HG03520 (cell line): ENCODE measurements around the gene ACTN3.
A peak's percentile ranks its signal among the peaks of the same experiment; 100 is the strongest.
"Not testable (repeated sequence)": the region's sequence is repeated elsewhere in the genome, so short reads cannot be mapped to it uniquely, and the experiment has no call there.

Experiments used
- ATAC-seq: cut with Tn5 transposase; IDR thresholded peaks from one replicate; pipeline ENCODE4 v1.9.1; 2021; ENCODE audit warnings: mild to moderate bottlenecking, moderate library complexity; ENCODE audit not compliant: unreplicated experiment

ACTN3 gene

DNA sequence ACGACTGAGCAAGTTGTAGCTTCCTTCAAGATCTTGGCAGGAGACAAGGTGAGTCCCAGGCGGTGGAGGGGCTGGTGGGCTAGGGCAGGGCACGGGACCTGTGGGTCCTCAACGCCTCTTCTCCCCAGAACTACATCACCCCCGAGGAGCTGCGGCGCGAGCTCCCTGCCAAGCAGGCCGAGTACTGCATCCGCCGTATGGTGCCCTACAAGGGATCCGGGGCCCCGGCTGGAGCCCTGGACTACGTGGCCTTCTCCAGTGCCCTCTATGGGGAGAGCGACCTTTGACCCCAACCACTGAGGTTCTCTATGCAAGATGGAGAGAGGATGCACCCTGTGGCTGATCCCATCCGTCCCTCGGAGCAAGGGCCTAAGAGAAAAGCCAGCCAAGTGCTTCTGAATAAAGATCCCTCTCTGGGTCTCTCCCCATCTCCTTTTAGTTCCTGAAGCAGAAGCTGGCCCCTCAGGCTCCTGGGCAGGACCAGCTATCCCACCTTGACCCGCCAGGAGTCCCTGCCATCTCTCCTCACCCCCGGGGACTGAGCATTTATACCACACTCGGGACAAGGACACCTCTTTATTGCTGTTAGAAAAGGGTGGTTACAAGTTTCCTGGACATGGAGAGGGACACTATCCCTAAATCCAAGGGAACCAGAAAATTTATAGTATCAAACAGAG lies 16.3 kb downstream of the ACTN3 start:
- ATAC-seq = no peak

DNA sequence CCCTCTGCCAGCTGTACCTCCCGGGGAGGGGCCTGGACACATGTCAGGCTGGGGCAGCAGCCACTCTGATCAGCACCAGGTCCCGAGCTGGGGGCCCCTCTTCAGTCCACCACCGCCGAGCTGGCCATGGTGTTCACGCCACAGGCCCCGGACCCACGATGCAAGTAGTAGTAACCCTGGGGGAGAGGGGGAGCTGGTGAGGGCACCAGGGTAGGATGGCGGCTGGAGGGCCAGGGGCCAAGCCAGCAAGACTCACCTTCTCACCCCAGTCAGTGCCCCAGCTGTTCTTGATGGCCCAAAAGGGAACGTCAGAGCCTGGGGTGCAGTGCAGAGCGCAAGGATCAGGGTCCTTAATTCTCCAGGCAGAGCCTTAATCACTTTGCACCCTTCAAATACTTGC lies 17.1 kb downstream of the ACTN3 start:
- no peak for ATAC-seq

DNA sequence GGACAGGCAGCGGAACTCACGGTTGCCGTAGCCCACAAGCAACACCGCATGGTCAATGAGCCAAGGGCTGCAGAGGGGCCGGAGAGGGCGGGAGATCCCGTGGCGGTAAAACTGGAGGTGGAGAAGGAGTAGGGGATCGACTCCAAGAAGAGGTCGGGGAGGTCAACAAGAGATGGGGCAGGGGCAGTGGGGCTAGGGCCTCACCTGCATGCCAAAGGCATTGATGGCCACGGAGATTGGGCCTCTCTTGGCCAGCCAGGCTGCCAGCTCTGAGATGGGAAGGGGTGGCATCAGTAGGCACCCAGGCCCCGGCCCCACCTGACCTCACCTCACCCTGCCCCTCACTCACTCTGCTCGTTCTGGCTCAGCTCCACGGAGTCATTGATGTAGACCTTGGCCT lies 17.8 kb downstream of the ACTN3 start:
- ATAC-seq = no peak

DNA sequence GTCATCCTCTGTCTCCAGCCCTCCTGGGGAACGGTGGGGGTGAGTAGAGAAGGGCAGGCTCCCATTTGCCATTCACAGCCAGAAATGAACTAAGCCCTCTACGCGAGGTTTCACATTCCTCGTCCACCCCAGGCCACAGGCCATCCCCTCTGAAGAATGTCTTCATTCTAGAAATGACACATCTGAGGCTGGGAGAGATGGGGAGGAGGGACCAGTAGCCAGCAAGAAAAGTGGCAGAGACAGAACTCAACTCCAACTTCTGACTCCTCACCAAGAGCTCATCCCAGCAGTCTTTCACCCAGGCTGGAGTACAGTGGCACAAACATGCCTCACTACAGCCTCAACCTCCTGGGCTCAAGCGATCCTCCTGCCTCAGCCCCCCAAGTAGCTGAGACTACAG lies 18.3 kb downstream of the ACTN3 start:
- ATAC-seq = no peak

DNA sequence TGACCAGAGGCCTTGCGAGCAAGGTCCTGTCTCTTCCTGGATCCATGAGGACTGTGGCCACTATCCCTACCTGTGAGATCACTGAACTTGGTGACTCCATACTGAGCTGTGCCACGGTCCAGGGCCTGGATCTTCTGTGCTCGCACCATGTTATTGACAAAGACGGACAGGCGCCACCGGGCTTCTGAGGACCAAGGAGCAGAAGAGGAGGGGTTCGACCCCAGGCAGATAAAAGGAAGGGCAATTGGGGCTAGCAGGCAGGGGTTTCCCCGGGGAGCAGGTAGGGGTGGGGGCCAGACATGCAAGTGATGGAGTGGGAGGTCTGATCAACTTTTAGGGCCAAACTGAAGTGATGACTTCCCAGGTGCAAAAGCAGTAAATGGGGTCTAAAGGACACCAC lies 19.5 kb downstream of the ACTN3 start:
- no peak for ATAC-seq

DNA sequence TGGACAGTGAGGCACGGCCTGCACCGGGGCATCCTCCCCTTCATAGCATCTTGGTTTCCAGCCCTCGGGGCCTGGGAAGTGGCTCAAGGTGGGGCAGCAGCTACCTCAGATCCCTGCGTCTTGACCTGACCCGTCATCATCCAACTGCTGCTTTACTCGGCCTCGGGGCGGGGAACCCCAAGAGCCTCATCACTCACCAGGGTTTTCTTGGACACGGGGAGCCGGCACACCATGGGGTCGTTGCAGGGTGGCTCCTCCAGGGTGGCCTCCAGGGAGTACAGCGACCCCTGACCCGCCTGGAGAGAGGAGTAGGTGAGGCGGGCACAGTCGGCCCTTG lies 21.1 kb downstream of the ACTN3 start:
- no peak for ATAC-seq

DNA sequence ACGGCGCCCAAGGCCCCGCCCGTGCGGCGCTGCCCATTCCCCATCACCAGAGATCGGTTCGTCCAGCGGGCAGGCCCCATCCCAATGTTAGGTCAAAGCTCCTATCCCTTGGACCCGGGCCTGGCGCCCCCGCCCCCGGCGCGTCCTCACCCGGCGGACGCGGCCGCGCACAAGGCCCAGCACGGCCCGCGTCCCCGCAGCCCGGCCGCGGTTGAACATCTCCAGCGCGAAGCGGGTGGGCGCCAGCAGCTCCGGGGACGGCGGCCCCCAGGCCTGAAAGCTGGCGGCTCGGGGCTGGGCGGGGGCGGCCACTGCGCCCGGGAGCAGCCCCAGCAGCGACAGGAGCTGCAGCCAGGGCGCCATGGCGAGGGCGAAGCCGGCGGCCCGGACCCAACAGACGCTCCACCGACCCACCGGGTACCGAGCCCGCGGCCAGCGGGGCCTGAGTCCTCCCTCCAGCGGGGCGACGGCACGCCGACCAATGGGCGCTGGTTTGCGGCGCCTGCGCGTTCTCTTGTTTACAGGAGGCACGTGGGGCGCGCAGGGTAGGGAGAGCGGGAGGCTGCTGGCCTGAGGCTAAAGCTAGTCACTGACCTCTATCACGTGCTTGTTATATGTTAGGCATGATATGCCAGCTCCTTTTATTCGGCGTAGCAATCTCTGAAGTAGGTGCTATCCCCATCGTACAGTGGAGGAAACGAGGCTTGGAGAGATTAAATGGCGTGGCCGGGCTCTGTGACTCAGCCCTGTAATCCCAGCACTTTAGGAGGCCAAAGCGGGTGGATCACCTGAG lies 21.6 kb downstream of the ACTN3 start, which contains the start of gene CTSF:
Gene CTSF, minus strand, starts transcription at position 483 of the 793 bp plus-strand sequence. Its CDS starts 120 bp downstream, at position 363.
- no peak for ATAC-seq

DNA sequence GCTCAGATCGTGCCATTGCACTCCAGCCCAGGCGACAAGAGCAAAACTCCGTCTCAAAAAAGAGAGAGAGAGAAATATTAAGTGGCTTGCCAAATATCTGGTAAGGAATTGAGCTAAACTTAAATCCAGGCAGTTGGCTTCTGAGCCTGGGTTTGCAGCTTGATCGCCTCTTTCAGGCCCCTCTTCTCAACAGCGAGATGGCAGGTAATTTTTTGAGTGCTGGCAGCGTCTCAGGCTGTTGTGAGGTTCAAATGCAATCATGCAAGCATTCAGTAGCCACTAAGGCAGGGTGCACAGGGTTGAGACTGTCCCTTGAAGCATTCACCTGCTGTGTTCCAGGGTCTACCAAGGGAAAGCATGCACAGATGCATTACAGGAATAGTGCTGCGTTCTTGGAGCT lies 22.4 kb downstream of the ACTN3 start:
- ATAC-seq = no peak

DNA sequence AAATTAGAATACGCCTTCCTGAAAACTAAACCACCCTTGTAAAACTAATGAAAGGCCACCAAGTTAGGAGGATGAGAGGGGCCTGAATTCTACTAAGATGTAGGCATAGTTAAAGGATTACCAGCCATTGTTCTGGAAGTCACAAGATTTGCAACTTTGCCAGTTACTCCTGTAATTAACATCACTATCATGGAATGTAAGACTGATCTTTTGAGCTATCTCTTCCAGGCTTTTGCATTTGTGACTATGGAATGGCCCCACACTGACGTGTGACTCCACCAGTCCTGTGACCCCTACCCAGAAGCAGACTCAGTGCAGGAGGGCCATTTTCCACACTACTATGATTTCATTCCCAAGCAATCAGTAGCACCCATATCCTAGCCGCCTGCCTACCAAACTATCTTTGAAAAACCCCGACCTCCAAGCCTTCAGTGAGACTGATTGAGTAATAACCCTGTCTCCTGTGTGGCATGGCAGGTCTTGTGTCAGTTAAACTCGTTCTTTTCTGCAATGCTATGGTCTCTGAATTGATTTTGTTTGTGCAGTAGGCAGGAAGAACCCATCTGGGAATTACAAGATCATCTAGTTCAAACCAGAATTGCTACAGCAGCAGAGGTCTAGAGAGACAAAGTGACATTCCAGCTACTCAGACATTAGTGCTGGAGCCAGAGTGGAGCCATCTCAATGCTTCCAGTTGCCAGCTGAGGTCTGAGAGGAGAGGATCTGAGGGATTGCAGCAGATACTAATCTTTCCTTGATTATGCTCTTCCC lies 23.6 kb downstream of the ACTN3 start:
- ATAC-seq = no peak

DNA sequence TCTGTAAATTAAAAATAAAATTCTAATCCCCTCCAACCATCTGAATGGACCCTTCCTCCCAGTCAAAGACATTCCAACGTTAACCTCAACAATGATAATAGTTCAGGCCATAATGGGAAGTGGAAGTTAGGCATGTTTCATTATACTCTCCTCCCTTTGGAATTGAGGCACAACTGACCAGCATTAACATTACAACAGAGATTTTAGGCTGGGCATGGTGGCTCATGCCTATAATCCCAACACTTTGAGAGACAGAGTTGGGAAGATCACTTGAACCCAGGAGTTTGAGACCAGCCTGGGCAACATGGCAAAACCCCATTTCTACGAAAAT lies 24.1 kb downstream of the ACTN3 start:
- ATAC-seq = no peak

DNA sequence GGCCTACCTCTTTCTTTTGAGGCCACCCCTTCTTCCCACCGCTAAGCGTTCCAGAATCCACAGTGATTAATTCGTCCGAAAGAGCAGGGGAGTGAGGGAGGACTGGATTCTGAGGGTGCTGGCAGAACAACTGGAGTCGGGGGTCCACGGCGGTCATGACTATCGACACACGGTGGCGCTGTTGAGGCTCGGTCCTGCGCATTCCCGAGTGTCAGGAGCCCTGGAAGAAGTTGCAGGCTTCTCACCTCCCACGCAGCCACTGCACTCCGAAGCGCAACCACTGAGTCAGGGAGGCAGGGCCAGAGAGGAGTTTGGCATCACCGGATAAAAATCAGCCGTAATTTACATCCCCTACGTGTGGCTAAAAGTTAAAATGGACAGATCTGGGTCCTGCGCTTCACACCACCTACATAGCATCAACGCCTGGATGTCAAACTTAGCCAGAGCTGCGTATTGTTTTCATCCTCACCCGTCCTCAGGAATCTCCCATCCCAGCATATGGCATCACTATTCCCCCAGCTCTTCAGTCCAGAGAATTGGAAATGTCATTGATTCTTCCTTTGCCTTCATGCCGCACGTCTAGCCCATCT lies 32.4 kb downstream of the ACTN3 start:
- ATAC-seq = no peak

DNA sequence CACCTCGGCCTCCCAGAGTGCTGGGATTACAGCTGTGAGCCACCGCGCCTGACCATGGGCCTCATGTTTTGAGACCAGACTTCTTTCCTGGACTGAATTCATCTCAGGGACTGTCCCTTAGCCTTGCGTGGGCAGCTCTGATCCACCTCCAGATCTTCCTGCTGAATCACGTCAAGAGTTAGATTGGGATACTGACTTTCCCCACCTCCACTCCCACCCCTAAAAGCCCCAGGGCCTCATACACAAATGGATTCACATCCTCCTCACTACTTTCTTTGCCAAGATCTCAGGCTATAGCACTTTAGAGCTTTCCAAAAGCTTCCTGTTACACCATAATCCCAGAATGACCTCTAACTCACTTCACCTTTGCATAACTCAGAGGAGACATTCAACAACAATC lies 34.1 kb downstream of the ACTN3 start:
- ATAC-seq = no peak

DNA sequence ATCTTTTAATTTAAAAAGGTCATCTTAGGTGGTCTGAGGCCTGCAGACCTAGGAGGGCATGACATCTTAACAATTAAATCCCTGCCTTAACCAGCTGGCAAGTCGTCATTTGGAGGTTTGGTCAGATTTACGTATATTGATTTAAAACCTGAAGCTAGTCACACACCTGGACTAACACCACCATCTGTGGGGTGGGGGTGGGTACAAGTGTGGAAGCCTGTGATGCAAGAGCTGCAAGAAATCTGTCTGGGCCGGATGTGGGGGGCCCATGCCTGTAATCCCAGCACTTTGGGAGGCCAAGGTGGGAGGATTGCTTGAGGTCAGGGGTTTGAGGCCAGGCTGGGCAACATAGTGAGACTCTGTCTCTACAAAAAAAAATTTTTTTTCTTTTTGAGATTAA lies 34.6 kb downstream of the ACTN3 start:
- no peak for ATAC-seq

DNA sequence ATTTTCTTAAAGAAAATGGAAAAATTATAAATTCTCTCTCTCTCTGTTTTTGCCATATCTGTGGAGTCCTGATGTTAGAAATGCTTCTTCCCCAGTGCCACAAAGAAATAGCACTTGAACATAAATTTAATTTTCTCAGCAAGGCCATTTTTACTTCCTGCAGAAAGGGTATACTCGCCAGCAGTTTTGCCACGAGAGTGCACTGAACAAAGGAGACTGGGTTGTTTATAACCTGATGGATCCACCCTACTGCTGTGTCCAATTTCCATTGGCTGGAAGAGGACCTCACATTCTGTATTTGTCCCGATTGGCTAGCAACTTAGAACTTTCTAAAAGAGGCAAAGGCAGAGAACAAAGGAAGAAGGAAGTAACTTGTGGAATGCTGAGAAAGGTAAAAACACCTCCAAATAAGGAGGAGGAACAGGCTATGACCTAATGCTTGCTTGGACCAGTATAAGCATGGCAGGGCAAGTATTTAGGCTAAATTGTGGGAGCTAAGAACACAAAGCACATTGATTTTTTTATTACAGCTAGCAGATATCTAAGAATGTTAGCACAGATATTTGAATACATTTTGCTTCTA lies 36.0 kb downstream of the ACTN3 start:
- not testable (repeated sequence) for ATAC-seq

DNA sequence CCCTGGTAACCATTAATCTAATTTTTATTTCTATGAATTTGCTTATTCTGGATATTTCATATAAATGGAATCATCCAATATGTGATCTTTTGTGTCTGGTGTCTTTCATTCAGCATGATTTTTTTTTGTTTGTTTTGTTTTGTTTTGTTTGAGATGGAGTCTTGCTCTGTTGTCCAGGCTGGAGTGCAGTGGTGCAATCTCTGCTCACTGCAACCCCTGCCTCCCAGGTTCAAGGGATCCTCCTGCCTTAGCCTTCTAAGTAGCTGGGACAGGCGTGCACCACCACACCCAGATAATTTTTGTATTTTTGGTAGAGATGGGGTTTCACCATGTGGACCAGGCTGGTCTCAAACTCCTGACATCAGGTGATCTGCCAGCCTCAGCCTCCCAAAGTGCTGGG lies 38.7 kb downstream of the ACTN3 start:
- not testable (repeated sequence) for ATAC-seq

DNA sequence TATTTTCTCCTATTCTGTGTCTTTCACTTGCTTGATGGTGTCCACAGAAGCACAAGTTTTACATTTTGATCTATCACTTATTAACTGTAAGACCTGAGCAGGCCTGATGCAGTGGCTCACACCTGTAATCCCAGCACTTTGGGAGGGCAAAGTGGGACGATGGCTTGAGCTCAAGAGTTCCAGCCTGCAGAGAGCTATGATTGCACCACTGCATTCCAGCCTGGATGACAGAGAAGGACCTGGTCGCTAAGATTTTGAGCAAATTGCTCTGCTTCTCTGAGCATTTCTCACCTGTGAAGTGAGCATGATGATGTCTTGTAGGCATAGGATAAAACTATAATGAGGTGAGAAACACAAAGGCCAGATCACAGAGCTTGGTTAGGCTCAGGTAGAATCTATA lies 39.4 kb downstream of the ACTN3 start:
- ATAC-seq = no peak

DNA sequence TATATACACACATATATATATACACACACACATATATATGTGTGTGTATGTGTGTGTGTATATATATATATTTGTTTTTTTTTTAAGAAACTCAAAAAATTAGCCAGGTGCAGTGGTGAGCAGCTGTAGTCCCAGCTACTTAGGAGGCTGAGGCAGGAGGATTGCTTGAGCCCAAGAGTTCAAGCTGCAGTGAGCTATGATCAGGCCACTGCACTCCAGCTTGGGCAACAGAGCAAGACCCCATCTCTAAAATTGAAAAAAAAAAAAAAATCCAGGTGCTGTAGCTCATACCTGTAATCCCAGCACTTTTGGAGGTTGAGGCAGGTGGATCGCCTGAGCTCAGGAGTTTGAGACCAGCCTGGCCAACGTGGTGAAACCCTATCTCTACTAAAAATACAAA lies 42.6 kb downstream of the ACTN3 start:
- not testable (repeated sequence) for ATAC-seq

DNA sequence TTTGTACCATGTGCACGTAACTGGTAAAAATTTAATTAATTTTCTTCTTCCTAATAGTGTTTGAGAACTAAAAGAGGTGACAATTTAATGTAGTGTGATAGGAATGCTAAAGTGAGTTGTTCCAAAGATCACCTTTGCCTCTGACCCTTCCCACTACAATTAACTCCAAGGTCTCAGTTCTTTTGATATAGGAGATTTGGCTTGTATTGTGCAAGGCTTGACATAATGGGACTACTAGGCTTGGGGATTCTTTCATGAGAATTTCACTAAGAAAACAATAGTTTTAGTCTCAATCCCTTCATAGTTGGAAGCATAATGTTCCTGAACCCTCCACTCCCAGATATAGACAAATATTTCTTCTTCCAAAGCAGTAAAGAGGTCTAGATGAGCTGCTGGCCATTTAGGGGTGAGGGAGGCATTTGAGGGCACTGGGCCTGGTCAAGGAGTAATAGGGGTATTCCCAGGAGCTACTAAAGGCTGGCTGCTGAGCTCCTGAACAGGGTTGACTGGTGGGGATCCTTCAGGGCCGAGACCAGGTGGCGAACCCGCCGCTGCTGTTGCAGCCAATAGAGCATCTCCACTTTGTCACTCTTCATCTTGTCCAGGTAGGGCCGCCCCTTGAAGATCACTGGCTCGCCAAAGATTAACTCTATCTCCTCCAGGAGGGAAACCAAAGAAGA lies 43.4 kb downstream of the ACTN3 start:
- no peak for ATAC-seq

DNA sequence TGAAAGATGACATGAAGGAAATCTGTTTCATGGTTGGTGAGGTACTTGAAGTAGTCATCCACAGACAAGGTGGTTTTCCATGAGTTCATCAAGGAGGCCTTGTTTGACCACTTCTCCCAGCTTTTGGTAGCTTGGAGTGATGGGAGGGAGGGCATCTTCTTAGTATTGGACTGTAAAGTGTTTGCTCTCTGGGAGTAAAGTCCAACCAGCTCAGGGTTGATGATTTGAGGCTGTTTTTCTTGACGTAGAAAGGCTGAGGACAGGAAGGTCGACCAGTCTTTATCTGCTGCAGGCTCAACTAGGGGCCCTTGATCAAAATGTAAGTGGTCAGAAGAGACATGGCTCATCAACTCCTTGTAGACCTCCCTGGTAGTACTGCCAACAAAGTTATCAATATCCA lies 44.5 kb downstream of the ACTN3 start:
- ATAC-seq = no peak

DNA sequence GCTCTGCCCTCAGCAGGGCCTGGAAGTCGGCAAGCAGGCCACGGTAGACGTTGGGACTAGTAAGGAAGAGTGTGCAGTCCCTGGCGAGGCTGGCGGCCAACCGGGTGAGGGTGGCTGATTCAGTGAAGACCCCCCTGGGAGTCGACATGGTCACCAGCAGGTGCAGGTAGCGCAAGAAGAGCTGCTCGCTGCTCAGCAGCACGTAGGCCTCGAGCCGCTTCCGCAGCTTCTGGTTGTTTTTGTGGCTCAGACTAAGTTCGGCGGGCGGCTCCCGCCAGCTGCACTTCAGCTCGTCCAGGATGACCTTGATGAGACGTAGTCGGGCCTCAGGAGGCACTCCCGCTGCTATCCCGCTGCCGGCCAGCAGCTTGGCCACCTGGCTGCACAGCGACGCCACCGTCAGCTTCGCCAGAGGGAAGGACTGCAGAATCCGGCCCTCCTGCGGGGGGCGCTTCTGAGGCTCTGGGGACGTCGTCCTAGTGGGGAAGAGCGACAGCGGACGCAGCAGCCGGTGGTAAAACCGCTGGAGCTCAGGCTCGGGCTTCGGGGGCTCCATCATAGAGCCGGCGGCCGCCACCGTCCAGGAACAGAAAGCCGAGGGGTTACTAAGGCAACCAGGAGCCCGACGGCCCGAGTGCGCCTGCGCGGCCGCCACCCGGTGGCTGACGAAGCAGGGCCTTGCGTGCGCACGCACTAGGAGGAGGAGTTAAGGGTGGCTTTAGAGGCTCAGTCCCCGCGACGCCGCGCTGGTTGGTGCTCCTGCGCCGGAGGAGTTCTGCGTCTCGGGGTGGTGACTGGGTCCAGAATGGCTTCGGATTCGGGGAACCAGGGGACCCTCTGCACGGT lies 46.0 kb downstream of the ACTN3 start, which contains the start of the genes CCDC87 and CCS:
Gene CCDC87, minus strand, starts transcription at position 607 of the 846 bp plus-strand sequence. Its CDS starts 48 bp downstream, at position 559.
Gene CCS, plus strand, starts transcription at position 729 of the 846 bp plus-strand sequence. Its CDS starts 77 bp downstream, at position 806.
- ATAC-seq = peak; percentile 90
